Left ventricle myocardium inferior (tissue), 1 donor: ENCODE data around the gene TYRP1. TPM values are rescaled to one million over a fixed set of nuclear protein-coding genes. Genes with fewer than 3 reads are reported as not detected.
A peak's percentile ranks its signal among the peaks of the same experiment; 100 is the strongest.

Experiments
- DNase-seq: peaks from one replicate; pipeline ENCODE4 v3.0.0-alpha.2; 2020
- H3K27ac ChIP-seq: fragments of 200-600 bp; replicated peaks from 2 replicates; pipeline ENCODE4 v1.8.0; 2021
- H3K27me3 ChIP-seq: fragments of 200-600 bp; 2 replicates; pipeline ENCODE4 v1.8.0; 2021; ENCODE audit warnings: low read depth
- H3K36me3 ChIP-seq: fragments of 200-600 bp; 2 replicates; pipeline ENCODE4 v1.8.0; 2021
- H3K4me1 ChIP-seq: fragments of 200-600 bp; 2 replicates; pipeline ENCODE4 v1.8.0; 2021
- H3K4me3 ChIP-seq: fragments of 200-600 bp; 2 replicates; pipeline ENCODE4 v1.8.0; 2021; ENCODE audit warnings: mild to moderate bottlenecking, moderate library complexity
- H3K9me3 ChIP-seq: fragments of 200-600 bp; replicated peaks from 2 replicates; pipeline ENCODE4 v1.8.0; 2021
- intact Hi-C: fragments of 100-400 bp; cut with micrococcal nuclease; formaldehyde crosslinking; loops from one replicate; pipeline ENCODE4 v1.11.0; 2022
- total RNA-seq: library from RNA; stranded (reverse); fragmentation: NEBNext Ultra II Directional; extraction: Animal tissue kit (Norgen Biotek cat#: 25700); gene quantifications from one replicate; pipeline ENCODE4 v1.2.1, GENCODE V29; 2021
- TF ChIP-seq, protein P1 (sequence below): fragments of 200-600 bp; IDR thresholded peaks from 2 replicates; pipeline ENCODE4 v1.8.0; 2021; ENCODE audit warnings: antibody characterized with exemption, mild to moderate bottlenecking, borderline replicate concordance
- donor health status: DM: no; HTN: yes; CAD: no; lungs with severe emphysema.

Gene TYRP1
- total RNA-seq, 1 donor from 2014 or later: 74.1 TPM

DNA sequence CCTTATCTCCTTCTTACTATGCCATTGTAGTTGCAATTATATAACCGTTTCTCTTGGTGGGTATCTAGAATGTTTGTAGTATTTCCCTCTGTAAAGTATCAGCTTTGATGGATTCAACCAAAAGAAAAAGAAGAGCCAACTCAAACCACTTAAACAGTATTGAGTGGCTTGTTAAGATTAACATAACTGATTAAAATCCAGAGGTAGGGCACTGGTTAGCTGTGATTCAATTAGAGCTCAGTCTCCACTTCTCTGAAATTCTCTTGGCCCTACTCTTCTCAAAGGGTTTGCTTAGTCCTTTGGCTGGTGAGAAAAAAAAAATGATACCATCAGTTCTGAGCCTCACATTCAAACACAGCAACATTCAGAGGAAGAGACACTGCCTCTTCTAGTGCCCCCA lies 37.0 kb downstream of the TYRP1 start:
- intact Hi-C loops: no loop called here
- TF ChIP-seq, protein P1, sequence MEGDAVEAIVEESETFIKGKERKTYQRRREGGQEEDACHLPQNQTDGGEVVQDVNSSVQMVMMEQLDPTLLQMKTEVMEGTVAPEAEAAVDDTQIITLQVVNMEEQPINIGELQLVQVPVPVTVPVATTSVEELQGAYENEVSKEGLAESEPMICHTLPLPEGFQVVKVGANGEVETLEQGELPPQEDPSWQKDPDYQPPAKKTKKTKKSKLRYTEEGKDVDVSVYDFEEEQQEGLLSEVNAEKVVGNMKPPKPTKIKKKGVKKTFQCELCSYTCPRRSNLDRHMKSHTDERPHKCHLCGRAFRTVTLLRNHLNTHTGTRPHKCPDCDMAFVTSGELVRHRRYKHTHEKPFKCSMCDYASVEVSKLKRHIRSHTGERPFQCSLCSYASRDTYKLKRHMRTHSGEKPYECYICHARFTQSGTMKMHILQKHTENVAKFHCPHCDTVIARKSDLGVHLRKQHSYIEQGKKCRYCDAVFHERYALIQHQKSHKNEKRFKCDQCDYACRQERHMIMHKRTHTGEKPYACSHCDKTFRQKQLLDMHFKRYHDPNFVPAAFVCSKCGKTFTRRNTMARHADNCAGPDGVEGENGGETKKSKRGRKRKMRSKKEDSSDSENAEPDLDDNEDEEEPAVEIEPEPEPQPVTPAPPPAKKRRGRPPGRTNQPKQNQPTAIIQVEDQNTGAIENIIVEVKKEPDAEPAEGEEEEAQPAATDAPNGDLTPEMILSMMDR: no peak

DNA sequence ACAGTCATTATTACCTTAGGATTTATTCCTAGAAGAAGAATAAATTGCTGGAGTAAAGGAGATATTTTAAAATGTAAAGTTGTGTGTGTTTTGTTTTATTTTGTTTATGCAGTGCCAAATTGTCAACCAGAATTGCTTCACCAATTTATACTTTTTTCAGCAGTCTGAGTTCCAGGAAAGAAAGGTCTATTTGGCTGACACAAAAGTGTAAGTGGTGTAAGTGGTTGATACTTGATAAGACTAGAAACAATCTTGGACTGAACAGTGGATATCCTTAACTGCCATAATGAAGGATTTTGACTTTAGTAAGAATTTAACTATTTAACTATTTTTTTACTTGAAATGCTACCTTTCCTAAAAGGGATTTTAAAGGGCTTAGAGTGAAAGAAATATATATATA lies 37.7 kb downstream of the TYRP1 start:
- TF ChIP-seq, protein P1: no peak
- intact Hi-C loops: no loop called here

More for the DNA sequence above, 37.0 kb downstream of the TYRP1 start:
- Histone ChIP-seq H3K4me3 (no peak overlapping the region), H3K36me3 (no peaks in the 10 kb centered on the region), H3K27ac (no peak overlapping the region), H3K27me3 (no peaks in the 10 kb centered on the region), H3K9me3 (peaks cover 11% of the 10 kb centered on the region), H3K4me1 (no peaks in the 10 kb centered on the region)
- no peak for DNase-seq

DNA sequence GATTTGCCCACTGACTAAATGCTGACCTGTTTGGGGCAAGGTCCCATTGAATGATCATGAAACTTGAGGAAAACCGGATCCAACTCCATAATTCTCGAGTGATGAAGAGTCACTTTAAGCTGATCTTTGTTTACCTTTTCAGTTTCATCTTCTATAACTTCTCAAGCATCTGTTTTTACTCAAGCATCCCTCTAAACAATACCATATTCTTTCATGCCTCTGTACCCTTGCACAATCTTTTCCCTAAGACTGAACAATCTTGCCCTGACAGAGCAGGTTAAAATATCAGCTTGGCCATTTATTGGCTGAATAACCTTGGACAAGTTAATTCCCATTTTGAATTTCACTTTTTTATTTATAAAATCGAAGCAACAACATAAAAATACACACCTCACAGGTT lies 39.8 kb downstream of the TYRP1 start:
- no peaks in the 10 kb centered on the region for H3K27me3 ChIP-seq
- TF ChIP-seq, protein P1: no peak
- peaks cover 11% of the 10 kb centered on the region for H3K9me3 ChIP-seq
- H3K27ac ChIP-seq: no peak overlapping the region
- H3K4me3 ChIP-seq: no peak overlapping the region
- H3K4me1 ChIP-seq: no peaks in the 10 kb centered on the region
- intact Hi-C loops: no loop called here
- DNase-seq: no peak
- H3K36me3 ChIP-seq: no peaks in the 10 kb centered on the region

More for the DNA sequence above, 37.7 kb downstream of the TYRP1 start:
- Histone ChIP-seq H3K36me3 (no peaks in the 10 kb centered on the region), H3K27ac (no peak overlapping the region), H3K27me3 (no peaks in the 10 kb centered on the region), H3K4me1 (no peaks in the 10 kb centered on the region), H3K9me3 (peaks cover 11% of the 10 kb centered on the region), H3K4me3 (no peak overlapping the region)
- DNase-seq: no peak

DNA sequence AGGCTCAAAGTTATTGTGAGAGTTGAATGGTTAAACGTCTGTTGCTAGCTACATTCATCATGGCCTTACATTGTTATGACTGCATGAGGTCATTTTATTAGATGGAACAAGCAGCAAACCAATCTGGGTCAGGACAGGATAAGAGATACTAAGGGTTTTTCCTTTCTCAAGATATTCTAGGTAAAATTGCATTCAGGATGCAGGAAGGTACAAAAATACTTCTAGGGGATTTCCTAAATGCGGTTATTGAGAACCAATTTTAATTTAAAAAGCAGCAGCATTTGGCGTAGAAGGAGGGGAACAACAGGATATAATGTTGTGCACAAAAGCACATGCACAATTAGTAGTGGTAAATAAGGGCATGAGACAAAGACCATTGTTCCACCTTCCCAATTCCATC lies 42.5 kb downstream of the TYRP1 start:
- Histone ChIP-seq H3K27ac (peak overlapping the region; percentile 30), H3K36me3 (no peaks in the 10 kb centered on the region), H3K27me3 (no peaks in the 10 kb centered on the region), H3K9me3 (peaks cover 11% of the 10 kb centered on the region), H3K4me3 (no peak overlapping the region), H3K4me1 (no peaks in the 10 kb centered on the region)
- intact Hi-C loops: no loop called here
- TF ChIP-seq, protein P1: no peak
- no peak for DNase-seq

DNA sequence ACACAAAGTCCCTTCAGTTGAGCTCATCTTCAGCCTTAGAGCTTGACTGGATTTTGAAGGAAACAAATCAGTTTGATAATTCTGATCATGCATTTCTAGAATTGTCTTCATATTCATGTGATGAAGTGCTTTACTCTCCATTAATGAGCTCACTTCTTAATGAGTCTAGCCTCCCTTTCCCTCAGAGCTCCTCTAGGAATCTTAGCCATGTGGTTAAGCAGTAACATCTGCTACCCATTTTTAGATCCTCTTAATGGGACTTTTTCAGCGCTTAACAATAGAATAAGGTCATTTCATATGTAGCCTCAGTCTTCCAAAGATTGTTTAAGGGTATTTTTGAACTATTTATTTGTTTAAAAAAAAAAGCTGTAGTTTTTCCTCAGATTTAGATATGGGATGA lies 44.7 kb downstream of the TYRP1 start:
- TF ChIP-seq, protein P1: no peak
- no peak for DNase-seq
- Histone ChIP-seq H3K36me3 (no peaks in the 10 kb centered on the region), H3K4me3 (no peak overlapping the region), H3K27me3 (no peaks in the 10 kb centered on the region), H3K27ac (no peak overlapping the region), H3K9me3 (peaks cover 19% of the 10 kb centered on the region), H3K4me1 (no peaks in the 10 kb centered on the region)
- intact Hi-C loops: no loop called here
